HG02763 (cell line): ENCODE results near the gene EIF3CL.
"Not testable (repeated sequence)": the region's sequence is repeated elsewhere in the genome, so short reads cannot be mapped to it uniquely, and the experiment has no call there.

Experiments
- ATAC-seq: cut with Tn5 transposase; IDR thresholded peaks from one replicate; pipeline ENCODE4 v1.9.1; 2021; ENCODE audit warnings: mild to moderate bottlenecking, moderate library complexity; ENCODE audit not compliant: unreplicated experiment

Gene EIF3CL

GRCh38 chr16:28364268-28365173 lies 39.1 kb downstream of the EIF3CL start:
- peak; percentile 82 for ATAC-seq

- ATAC-seq = not testable (repeated sequence)
These were observed 40.2 kb downstream of the EIF3CL start, which contains the start of gene NPIPB6 for GRCh38 chr16:28363408-28363807. Gene NPIPB6, minus strand, starts transcription at chr16:28363508. Its CDS starts 686 bp downstream, at chr16:28362822.

- not testable (repeated sequence) for ATAC-seq
These were observed 41.0 kb downstream of the EIF3CL start for GRCh38 chr16:28362600-28362999.

DNA sequence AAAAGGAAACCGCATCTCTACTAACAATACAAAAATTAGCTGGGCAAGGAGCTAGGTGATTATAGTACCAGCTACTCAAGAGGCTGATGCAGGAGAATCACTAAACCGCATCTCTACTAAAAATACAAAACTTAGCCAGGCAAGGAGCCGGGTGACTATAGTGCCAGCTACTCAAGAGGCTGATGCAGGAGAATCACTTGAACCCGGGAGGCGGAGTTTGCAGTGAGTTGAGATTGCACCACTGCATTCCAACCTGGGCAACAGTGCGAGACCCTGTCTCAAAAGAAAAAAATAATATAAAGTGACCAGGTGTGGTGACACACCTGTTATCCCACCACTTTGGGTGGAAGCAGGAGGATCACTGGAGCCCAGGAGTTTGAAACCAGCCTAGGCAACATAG lies 65.4 kb downstream of the EIF3CL start:
- not testable (repeated sequence) for ATAC-seq

DNA sequence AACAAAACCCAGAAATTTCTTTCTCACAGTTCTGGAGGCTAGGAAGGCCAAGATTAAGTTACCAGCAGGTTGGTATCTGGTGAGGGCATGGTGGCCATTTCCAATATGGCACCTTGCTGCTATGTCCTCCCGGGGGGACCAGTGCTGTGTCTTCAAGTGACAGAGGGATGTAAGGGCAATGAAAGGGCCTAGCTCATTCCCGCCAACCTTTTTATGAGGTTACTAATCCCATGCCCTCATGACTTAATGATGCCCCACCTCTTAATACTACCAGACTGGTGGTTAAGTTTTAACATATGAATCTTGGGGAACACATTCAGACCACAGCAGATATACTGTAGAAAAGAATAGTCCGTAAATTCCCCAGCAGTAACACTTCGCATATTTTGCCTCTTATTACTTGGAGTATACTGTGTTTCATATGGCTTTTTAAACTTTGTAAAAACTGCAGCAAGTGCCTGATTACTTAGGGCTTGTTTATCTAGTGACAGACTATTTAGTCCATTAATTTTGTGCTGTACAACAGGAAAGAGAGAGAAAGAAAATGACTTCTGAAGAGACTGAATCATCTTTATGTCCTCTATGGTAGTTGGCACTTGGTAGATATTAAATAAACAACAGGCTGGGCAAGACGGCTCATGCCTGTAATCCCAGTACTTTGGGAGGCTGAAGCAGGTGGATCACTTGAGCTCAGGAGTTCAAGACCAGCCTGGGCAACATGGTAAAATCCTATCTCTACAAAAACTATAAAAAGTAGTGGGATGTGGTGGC lies 66.5 kb downstream of the EIF3CL start:
- not testable (repeated sequence) for ATAC-seq

DNA sequence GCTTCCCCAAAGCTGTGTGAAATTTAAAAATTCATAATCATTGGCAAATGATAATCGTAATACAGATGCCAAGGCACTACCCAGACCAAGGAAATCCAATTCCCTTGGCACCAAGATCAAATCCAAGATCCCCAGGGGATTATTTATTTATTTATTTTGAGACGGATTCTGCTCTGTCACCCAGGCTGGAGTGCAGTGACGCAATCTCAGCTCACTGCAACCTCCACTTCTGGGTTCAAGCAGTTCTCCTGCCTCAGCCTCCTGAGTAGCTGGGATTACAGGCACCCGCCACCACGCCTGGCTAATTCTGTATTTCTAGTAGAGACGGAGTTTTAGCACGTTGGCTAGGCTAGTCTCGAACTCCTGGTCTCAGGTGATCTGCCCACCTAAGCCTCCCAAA lies 68.0 kb downstream of the EIF3CL start:
- ATAC-seq = not testable (repeated sequence)

- ATAC-seq = not testable (repeated sequence)
These were observed 71.0 kb downstream of the EIF3CL start for GRCh38 chr16:28332632-28333031.

DNA sequence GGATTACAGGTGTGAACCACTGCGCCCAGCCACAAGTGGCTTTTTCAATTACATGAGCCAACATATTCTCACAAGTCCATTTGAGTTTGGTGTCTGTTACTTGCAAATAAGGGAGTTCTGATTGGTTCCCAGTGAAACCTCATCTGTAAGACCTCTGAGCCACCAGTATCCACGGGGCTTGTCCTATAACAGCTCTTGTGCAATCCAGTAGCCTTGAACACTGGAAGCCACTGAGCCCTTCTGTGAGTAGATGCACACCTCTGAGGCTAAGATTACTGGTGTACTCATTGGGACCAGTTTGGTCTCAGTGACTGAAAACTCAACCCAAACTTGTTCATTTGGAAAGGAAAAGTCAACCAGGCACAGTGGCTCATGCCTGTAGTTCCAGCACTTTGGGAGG lies 72.7 kb downstream of the EIF3CL start:
- ATAC-seq = not testable (repeated sequence)

DNA sequence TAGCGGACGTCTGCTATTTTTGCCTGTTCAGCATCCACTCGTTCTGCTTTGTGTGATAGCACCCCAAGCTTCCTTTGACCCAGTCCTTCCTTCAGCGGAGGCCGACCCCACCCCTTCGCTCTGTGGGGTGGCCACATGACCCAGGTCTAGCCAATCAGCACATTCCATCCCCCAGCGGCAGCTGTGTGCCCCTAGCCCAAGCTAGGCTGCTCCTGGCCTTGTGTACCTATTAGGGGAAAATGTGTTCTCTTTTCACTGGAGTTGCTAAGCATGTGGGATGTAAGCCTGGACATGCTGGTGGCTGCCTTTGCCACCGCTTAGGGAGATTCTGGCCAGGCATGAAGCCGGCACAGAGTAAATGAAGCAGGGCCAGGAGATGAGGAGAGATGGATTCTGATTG lies 73.4 kb downstream of the EIF3CL start:
- not testable (repeated sequence) for ATAC-seq
